HEK293T (cell line): ENCODE data around the gene NFS1.

Experiments used
- CTCF ChIA-PET: fragments of 350-600 bp; formaldehyde crosslinking; extraction: SDS; loops from one replicate; lab custom pipeline; 2021; ENCODE audit warnings: antibody characterized with exemption, inconsistent platforms; lab: Yijun Ruan, JAX
- POLR2A ChIA-PET: fragments of 350-600 bp; formaldehyde crosslinking; extraction: SDS; loops from one replicate; lab custom pipeline; 2020; ENCODE audit warnings: antibody characterized with exemption, inconsistent platforms; lab: Yijun Ruan, JAX
- DNase-seq: peaks from one replicate; pipeline ENCODE4 v3.0.0; 2012; ENCODE audit warnings: mixed read lengths; ENCODE audit errors: extremely low spot score
- ARNT ChIP-seq: fragments of 450-650 bp; IDR thresholded peaks from 2 replicates; pipeline ENCODE4 v1.6.1; 2017; ENCODE audit warnings: mild to moderate bottlenecking
- BHLHE40 ChIP-seq: fragments of 450-650 bp; IDR thresholded peaks from 2 replicates; pipeline ENCODE4 v1.6.1; 2016; ENCODE audit warnings: mild to moderate bottlenecking, moderate library complexity, borderline replicate concordance
- CTBP1 ChIP-seq: fragments of 450-650 bp; IDR thresholded peaks from 2 replicates; pipeline ENCODE4 v1.6.1; 2016; ENCODE audit warnings: borderline replicate concordance
- ELF4 ChIP-seq: fragments of 450-650 bp; IDR thresholded peaks from 2 replicates; pipeline ENCODE4 v1.6.1; 2017; ENCODE audit warnings: antibody characterized with exemption
- FOXA1 ChIP-seq: fragments of 450-650 bp; IDR thresholded peaks from 2 replicates; pipeline ENCODE4 v1.6.1; 2016; ENCODE audit warnings: mild to moderate bottlenecking
- FOXK2 ChIP-seq: fragments of 450-650 bp; IDR thresholded peaks from 2 replicates; pipeline ENCODE4 v1.6.1; 2016; ENCODE audit warnings: mild to moderate bottlenecking
- FOXM1 ChIP-seq: fragments of 450-650 bp; IDR thresholded peaks from 2 replicates; pipeline ENCODE4 v1.6.1; 2017; ENCODE audit warnings: mild to moderate bottlenecking, borderline replicate concordance
- HDGF ChIP-seq: fragments of 450-650 bp; IDR thresholded peaks from 2 replicates; pipeline ENCODE4 v1.6.1; 2017; ENCODE audit warnings: antibody characterized with exemption, borderline replicate concordance
- L3MBTL2 ChIP-seq: fragments of 450-650 bp; conservative IDR thresholded peaks from 2 replicates; pipeline ENCODE4 v1.6.1; 2016; ENCODE audit warnings: mild to moderate bottlenecking
- LEF1 ChIP-seq: fragments of 450-650 bp; IDR thresholded peaks from 2 replicates; pipeline ENCODE4 v1.6.1; 2017; ENCODE audit warnings: mild to moderate bottlenecking, borderline replicate concordance
- NFRKB ChIP-seq: fragments of 450-650 bp; IDR thresholded peaks from 2 replicates; pipeline ENCODE4 v1.6.1; 2016; ENCODE audit warnings: mild to moderate bottlenecking, moderate library complexity
- PKNOX1 ChIP-seq: fragments of 450-650 bp; IDR thresholded peaks from 2 replicates; pipeline ENCODE4 v1.6.1; 2016
- SP1 ChIP-seq: fragments of 450-650 bp; IDR thresholded peaks from 2 replicates; pipeline ENCODE4 v1.6.1; 2017
- SUZ12 ChIP-seq: fragments of 450-650 bp; IDR thresholded peaks from 2 replicates; pipeline ENCODE4 v1.6.1; 2016; ENCODE audit warnings: mild to moderate bottlenecking
- TARDBP ChIP-seq: fragments of 450-650 bp; IDR thresholded peaks from 2 replicates; pipeline ENCODE4 v1.6.1; 2016
- ZNF384 ChIP-seq: fragments of 450-650 bp; IDR thresholded peaks from 2 replicates; pipeline ENCODE4 v1.6.1; 2016

Gene NFS1

GRCh38 chr20:35734374-35734773, 35.2 kb upstream of the NFS1 start:
- CTCF ChIA-PET: no interaction called here
- TF ChIP-seq FOXM1: no peak
- no peak for TF ChIP-seq ZNF384
- TF ChIP-seq SP1: no peak
- no peak for TF ChIP-seq SUZ12
- no peak for TF ChIP-seq ELF4
- POLR2A ChIA-PET: interaction anchor here (1.4 kb wide), 1 partner anchor 11 kb away, joined by 3 read pairs; no protein-coding TSS in a partner anchor
- DNase-seq: no peak

DNA sequence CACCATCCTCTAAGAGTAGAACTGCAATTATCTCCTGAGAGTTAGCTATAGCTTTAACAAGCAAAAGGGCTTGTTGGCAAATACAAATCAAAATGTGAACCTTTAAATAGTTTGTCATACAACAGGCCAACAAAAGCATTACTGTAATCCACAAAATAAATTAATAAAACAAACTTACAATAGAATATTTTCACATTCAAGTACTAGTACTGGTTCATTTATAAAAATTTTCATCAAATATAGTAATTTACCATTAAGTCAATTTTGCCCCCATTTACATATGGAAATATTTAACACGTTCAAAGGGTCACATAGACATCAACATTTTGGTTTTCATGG, 33.5 kb upstream of the NFS1 start:
- CTCF ChIA-PET: no interaction called here
- TF ChIP-seq TARDBP: no peak
- TF ChIP-seq SP1: no peak
- no peak for TF ChIP-seq PKNOX1
- TF ChIP-seq HDGF: no peak
- TF ChIP-seq BHLHE40: no peak
- no peak for TF ChIP-seq CTBP1
- no peak for TF ChIP-seq FOXA1
- no peak for TF ChIP-seq L3MBTL2
- TF ChIP-seq ELF4: no peak
- no peak for TF ChIP-seq FOXM1
- TF ChIP-seq ARNT: no peak
- no peak for TF ChIP-seq LEF1
- no peak for TF ChIP-seq FOXK2
- TF ChIP-seq ZNF384: no peak
- no peak for TF ChIP-seq SUZ12
- TF ChIP-seq NFRKB: no peak
- DNase-seq: no peak
- POLR2A ChIA-PET: no interaction called here

- TF ChIP-seq PKNOX1: no peak
- no peak for TF ChIP-seq SP1
- TF ChIP-seq CTBP1: no peak
- TF ChIP-seq ELF4: no peak
- TF ChIP-seq ZNF384: no peak
- no peak for TF ChIP-seq NFRKB
- TF ChIP-seq HDGF: no peak
- TF ChIP-seq FOXM1: no peak
- no peak for TF ChIP-seq SUZ12
- TF ChIP-seq LEF1: no peak
- TF ChIP-seq TARDBP: no peak
- CTCF ChIA-PET: no interaction called here
- POLR2A ChIA-PET: no interaction called here
- no peak for DNase-seq
Measured at GRCh38 chr20:35731862-35732643, 32.9 kb upstream of the NFS1 start.

DNA sequence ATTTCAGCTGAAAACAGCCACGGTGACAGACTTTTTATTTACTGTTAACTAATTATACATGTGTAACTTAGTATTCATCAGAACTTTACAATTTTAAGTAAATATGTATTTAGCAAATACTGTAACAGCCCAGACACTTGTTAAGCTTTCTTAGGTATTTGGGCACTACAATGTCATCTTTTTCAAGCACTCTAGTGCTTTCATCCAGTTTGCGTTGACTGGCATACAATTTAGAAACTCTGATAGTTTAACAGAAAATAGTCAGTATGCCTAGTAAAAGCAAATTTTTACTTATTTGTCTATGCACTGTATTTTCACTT, 32.3 kb upstream of the NFS1 start:
- POLR2A ChIA-PET: interaction anchor here (1.1 kb wide), 1 partner anchor 11 kb away, joined by 6 read pairs; the partner anchor contains the start of gene RBM39
- TF ChIP-seq ZNF384: no peak
- TF ChIP-seq NFRKB: no peak
- TF ChIP-seq FOXA1: no peak
- no peak for TF ChIP-seq CTBP1
- TF ChIP-seq SP1: no peak
- no peak for TF ChIP-seq FOXK2
- no peak for TF ChIP-seq HDGF
- CTCF ChIA-PET: no interaction called here
- no peak for DNase-seq

DNA sequence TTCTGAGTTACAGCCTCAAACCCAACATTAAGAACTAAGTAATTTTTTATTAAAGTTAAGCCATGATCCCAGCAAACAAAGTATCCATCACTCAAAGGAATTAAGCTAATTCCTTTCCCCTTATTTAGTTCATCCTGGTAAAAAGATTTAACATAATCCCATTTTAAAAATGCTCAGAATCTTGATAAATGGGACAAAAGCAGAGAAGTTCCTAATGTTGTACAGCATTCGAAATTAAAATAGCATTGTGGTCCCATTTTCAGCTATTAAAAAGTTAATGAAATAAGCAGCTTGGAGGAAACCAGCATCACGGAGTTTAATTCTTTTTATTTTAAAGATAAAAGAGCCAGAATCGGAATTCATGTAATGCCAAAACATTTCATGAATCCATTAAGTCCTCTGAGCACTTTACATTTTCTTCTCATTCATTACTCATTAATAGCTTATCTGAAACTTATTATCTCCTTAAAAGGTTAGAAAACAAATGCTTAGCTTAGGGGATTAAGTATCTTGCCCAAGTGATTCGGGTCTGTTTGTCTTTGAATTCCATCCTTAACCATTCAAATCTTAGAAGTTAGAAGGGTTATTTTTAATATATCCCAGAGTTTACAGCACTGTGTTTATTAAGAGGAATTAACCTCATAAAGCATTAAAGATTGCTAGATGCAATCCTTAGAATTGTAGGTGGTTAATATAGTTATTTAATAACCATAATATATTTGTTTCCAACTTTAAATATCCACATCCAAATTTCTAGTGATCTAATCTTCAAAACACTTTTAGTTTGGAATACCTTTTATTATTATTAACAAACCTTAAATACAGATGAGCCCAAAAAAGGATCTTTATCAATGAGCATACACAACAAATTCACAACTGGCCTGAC, 31.7 kb upstream of the NFS1 start:
- ChIA-PET CTCF (no interaction called here), POLR2A (interaction anchor here (1.1 kb wide), 1 partner anchor 11 kb away, joined by 6 read pairs; the partner anchor contains the start of gene RBM39)
- no peak for TF ChIP-seq ZNF384
- TF ChIP-seq SP1: no peak
- TF ChIP-seq LEF1: no peak
- TF ChIP-seq FOXM1: no peak
- no peak for TF ChIP-seq ARNT
- no peak for TF ChIP-seq FOXK2
- no peak for TF ChIP-seq NFRKB
- no peak for TF ChIP-seq ELF4
- TF ChIP-seq BHLHE40: no peak
- TF ChIP-seq CTBP1: no peak
- TF ChIP-seq PKNOX1: no peak
- no peak for TF ChIP-seq HDGF
- no peak for TF ChIP-seq TARDBP
- no peak for TF ChIP-seq L3MBTL2
- DNase-seq: no peak
